SJSA1 (cell line): ENCODE data around the gene EIF3CL. TPM values are rescaled to one million over a fixed set of nuclear protein-coding genes. Genes with fewer than 3 reads are reported as not detected.
"Not testable (repeated sequence)": the region's sequence is repeated elsewhere in the genome, so short reads cannot be mapped to it uniquely, and the experiment has no call there.

Experiments used
- DNase-seq, 2 experiments: peaks; one replicate each; pipeline ENCODE4 v3.0.0-alpha.2; 2015 to 2020; ENCODE audit warnings: low spot score in 2 of 2, low read depth in 1 of 2
- H3K27ac ChIP-seq: fragments of 250-450 bp; sonication (Bioruptor Pico); 2 replicates; pipeline ENCODE4 v1.5.1; 2020; ENCODE audit warnings: mild to moderate bottlenecking, moderate library complexity
- H3K27me3 ChIP-seq: fragments of 250-450 bp; sonication (Bioruptor Pico); replicated peaks from 2 replicates; pipeline ENCODE4 v1.5.1; 2020; ENCODE audit warnings: mild to moderate bottlenecking, moderate library complexity
- H3K36me3 ChIP-seq: fragments of 250-450 bp; sonication (Bioruptor Pico); 2 replicates; pipeline ENCODE4 v1.5.1; 2020; ENCODE audit warnings: mild to moderate bottlenecking
- H3K4me1 ChIP-seq: fragments of 250-450 bp; sonication (Bioruptor Pico); replicated peaks from 2 replicates; pipeline ENCODE4 v1.6.1; 2021; ENCODE audit warnings: mild to moderate bottlenecking
- H3K4me3 ChIP-seq: fragments of 250-450 bp; sonication (Bioruptor Pico); 2 replicates; pipeline ENCODE4 v1.5.1; 2020; ENCODE audit warnings: mild to moderate bottlenecking
- H3K9me3 ChIP-seq: fragments of 250-450 bp; sonication (Bioruptor Pico); replicated peaks from 2 replicates; pipeline ENCODE4 v1.5.1; 2020; ENCODE audit warnings: mild to moderate bottlenecking
- total RNA-seq: library from RNA; depleted of rRNA; stranded (reverse); fragments of >200 nt; shearing (Covaris generic); gene quantifications from 2 replicates; pipeline ENCODE4 v1.2.3, GENCODE V29; 2014; rRNA removed

EIF3CL gene
- total RNA-seq = 43.3 and 49.8 TPM in 2 replicates

GRCh38 chr16:28403220-28404072, at the start of gene EIF3CL:
Gene EIF3CL, minus strand, starts transcription at chr16:28403841. Its CDS starts 223 bp downstream, at chr16:28403618.
- not testable (repeated sequence) for H3K27ac ChIP-seq, H3K4me3 ChIP-seq, H3K4me1 ChIP-seq, DNase-seq, H3K9me3 ChIP-seq, H3K36me3 ChIP-seq, H3K27me3 ChIP-seq

GRCh38 chr16:28447081-28447480, 43.4 kb upstream of the EIF3CL start:
- H3K27ac ChIP-seq, H3K9me3 ChIP-seq, H3K36me3 ChIP-seq, DNase-seq, H3K4me3 ChIP-seq, H3K27me3 ChIP-seq, H3K4me1 ChIP-seq: not testable (repeated sequence)

- DNase-seq, H3K27ac ChIP-seq, H3K36me3 ChIP-seq, H3K4me3 ChIP-seq, H3K4me1 ChIP-seq, H3K27me3 ChIP-seq, H3K9me3 ChIP-seq: not testable (repeated sequence)
Measured at GRCh38 chr16:28446388-28446787, 42.7 kb upstream of the EIF3CL start.

GRCh38 chr16:28443943-28444342, 40.3 kb upstream of the EIF3CL start:
- H3K9me3 ChIP-seq = not testable (repeated sequence)

GRCh38 chr16:28438899-28439298, 35.3 kb upstream of the EIF3CL start:
- not testable (repeated sequence) for H3K27me3 ChIP-seq, H3K36me3 ChIP-seq, DNase-seq, H3K9me3 ChIP-seq, H3K4me1 ChIP-seq, H3K27ac ChIP-seq, H3K4me3 ChIP-seq

More at GRCh38 chr16:28443943-28444342, 40.3 kb upstream of the EIF3CL start:
- not testable (repeated sequence) for H3K27ac ChIP-seq, DNase-seq, H3K27me3 ChIP-seq, H3K4me1 ChIP-seq, H3K36me3 ChIP-seq, H3K4me3 ChIP-seq

- H3K4me3 ChIP-seq, DNase-seq, H3K4me1 ChIP-seq, H3K9me3 ChIP-seq, H3K36me3 ChIP-seq, H3K27me3 ChIP-seq, H3K27ac ChIP-seq: not testable (repeated sequence)
Measured at GRCh38 chr16:28435340-28435739, 31.7 kb upstream of the EIF3CL start.

- not testable (repeated sequence) for H3K27me3 ChIP-seq, H3K27ac ChIP-seq, DNase-seq, H3K4me1 ChIP-seq, H3K36me3 ChIP-seq, H3K9me3 ChIP-seq, H3K4me3 ChIP-seq
Measured at GRCh38 chr16:28426060-28426680, 22.5 kb upstream of the EIF3CL start.

- H3K36me3 ChIP-seq, H3K27ac ChIP-seq, H3K27me3 ChIP-seq, H3K4me1 ChIP-seq, H3K9me3 ChIP-seq, H3K4me3 ChIP-seq, DNase-seq: not testable (repeated sequence)
Measured at GRCh38 chr16:28421071-28421750, 17.6 kb upstream of the EIF3CL start.

- H3K4me1 ChIP-seq, H3K27ac ChIP-seq, H3K4me3 ChIP-seq, H3K9me3 ChIP-seq, H3K27me3 ChIP-seq, H3K36me3 ChIP-seq, DNase-seq: not testable (repeated sequence)
Measured at GRCh38 chr16:28417033-28417432, 13.4 kb upstream of the EIF3CL start.

GRCh38 chr16:28414530-28414929, 10.9 kb upstream of the EIF3CL start:
- not testable (repeated sequence) for H3K9me3 ChIP-seq, H3K27ac ChIP-seq, H3K27me3 ChIP-seq, H3K36me3 ChIP-seq, H3K4me3 ChIP-seq, H3K4me1 ChIP-seq
- DNase-seq = peak in 1 of 2 experiments; percentile 0

GRCh38 chr16:28413585-28413984, 9.9 kb upstream of the EIF3CL start:
- H3K9me3 ChIP-seq, DNase-seq, H3K36me3 ChIP-seq, H3K4me1 ChIP-seq, H3K4me3 ChIP-seq, H3K27me3 ChIP-seq, H3K27ac ChIP-seq: not testable (repeated sequence)

GRCh38 chr16:28392054-28392453, 11.6 kb downstream of the EIF3CL start:
- H3K4me1 ChIP-seq, H3K9me3 ChIP-seq, H3K36me3 ChIP-seq, H3K27ac ChIP-seq, DNase-seq, H3K4me3 ChIP-seq, H3K27me3 ChIP-seq: not testable (repeated sequence)

GRCh38 chr16:28382177-28382867, 21.3 kb downstream of the EIF3CL start:
- H3K36me3 ChIP-seq, H3K27ac ChIP-seq, H3K4me1 ChIP-seq: not testable (repeated sequence)

GRCh38 chr16:28377822-28378221, 25.8 kb downstream of the EIF3CL start:
- not testable (repeated sequence) for DNase-seq, H3K27me3 ChIP-seq, H3K9me3 ChIP-seq, H3K27ac ChIP-seq, H3K4me3 ChIP-seq, H3K4me1 ChIP-seq, H3K36me3 ChIP-seq

More at GRCh38 chr16:28382177-28382867, 21.3 kb downstream of the EIF3CL start:
- DNase-seq, H3K9me3 ChIP-seq, H3K4me3 ChIP-seq, H3K27me3 ChIP-seq: not testable (repeated sequence)
